GM12801 (cell line): ENCODE measurements around the gene PLA2G6.

Experiments
- TF ChIP-seq, protein P1 (sequence below): IDR thresholded peaks from one replicate; pipeline ENCODE4 v1.5.1; 2011; ENCODE audit warnings: control low read depth; ENCODE audit not compliant: insufficient read length; ENCODE audit errors: extremely low read depth

Gene PLA2G6

GRCh38 chr22:38114484-38115398 is 66.9 kb downstream of the PLA2G6 start:
- TF ChIP-seq, protein P1, sequence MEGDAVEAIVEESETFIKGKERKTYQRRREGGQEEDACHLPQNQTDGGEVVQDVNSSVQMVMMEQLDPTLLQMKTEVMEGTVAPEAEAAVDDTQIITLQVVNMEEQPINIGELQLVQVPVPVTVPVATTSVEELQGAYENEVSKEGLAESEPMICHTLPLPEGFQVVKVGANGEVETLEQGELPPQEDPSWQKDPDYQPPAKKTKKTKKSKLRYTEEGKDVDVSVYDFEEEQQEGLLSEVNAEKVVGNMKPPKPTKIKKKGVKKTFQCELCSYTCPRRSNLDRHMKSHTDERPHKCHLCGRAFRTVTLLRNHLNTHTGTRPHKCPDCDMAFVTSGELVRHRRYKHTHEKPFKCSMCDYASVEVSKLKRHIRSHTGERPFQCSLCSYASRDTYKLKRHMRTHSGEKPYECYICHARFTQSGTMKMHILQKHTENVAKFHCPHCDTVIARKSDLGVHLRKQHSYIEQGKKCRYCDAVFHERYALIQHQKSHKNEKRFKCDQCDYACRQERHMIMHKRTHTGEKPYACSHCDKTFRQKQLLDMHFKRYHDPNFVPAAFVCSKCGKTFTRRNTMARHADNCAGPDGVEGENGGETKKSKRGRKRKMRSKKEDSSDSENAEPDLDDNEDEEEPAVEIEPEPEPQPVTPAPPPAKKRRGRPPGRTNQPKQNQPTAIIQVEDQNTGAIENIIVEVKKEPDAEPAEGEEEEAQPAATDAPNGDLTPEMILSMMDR, result no peak

DNA sequence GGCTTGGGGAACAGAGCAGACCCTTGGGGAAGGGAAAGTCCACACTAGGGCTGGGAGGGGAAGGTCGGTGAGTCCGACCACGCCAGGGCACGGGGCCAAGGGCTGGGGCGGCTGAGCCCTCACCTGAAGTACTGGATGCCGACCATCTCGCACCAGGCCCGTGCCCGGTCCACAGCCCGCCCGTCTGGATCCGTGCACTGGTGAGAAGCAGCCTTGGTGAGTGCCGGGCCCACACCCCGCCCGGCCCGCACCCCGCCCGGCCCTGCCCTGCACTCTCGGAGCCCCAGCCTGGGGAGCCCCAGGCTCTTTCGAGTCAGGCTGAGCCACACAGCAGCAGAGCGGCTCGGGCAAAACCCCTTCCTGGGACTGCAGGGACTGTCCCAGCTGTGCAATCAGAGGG is 69.2 kb downstream of the PLA2G6 start:
- TF ChIP-seq, protein P1, result no peak

DNA sequence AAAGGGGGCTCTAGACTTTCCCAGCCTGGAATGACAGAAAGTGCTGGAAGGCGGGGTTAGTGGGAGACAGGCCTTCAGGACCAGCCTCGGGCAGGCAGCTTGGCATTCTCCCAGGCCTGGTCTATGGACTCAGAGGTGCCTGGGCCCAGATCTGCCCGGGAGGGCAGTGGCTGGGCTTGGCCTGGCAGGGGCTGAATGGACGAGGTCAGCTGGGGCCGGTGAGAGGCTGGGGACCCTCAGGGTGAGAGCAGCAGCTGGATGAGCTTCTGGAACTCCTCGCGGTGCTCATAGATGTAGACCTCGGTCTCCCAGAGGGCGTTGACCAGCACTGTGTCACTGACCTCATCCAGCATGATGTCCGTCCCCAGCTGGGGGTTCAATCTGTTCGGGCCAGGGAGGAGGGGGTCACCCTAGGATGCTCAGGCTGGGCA is 69.7 kb downstream of the PLA2G6 start:
- TF ChIP-seq, protein P1, result no peak

DNA sequence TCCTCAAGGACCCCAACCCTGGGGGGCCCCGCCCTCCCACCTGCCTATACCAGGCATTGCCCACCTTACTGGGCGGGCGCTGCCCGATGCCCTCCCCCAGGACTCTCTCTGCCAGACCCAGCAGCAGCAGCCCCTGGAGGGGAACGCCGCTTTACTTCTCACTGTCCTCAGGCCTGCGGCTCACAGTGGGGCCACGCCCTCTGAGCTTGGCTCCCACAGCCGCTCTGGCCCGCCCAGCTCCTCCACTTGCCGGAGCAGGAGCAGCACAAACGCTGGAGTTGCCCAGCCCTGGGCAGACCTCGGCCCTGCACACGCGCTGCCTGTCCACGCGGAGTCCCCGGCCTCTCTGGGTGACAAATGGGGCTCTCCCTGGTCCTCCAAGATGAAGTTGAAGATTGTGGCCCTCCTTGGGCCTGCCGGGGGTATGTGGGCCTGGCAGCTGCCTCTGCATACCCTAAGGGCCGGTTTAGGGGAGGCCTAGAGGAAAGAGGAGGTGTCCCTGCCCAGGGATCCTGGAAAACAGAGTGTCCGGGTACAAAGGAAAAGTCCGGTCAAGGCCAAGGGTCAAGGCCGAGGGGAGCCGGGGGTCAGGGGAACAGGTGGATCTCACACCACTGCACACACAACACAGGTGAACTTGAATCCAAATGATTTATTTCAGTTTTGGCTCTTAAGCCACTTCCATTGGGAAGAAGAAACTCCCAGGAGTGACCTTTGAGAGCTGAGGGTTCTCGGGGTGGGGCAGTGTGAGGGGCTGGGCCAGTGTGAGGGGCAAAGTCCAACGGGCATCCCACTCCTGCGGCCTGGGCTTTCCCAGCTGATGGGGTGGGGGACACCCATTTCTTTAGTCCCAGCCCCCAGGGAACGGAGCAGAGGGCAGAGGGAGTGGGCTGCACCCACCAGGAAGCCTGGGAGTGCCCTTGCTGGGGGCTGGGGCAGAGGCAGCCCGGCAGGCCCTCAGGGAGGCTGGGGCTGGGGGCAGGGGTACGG is 70.5 kb downstream of the PLA2G6 start:
- TF ChIP-seq, protein P1, result no peak

GRCh38 chr22:38110008-38110862 is 71.4 kb downstream of the PLA2G6 start, which contains the start of gene BAIAP2L2:
Gene BAIAP2L2 (minus strand): TSS chr22:38110684. CDS start chr22:38110525, 159 bp downstream.
- TF ChIP-seq, protein P1, result no peak

DNA sequence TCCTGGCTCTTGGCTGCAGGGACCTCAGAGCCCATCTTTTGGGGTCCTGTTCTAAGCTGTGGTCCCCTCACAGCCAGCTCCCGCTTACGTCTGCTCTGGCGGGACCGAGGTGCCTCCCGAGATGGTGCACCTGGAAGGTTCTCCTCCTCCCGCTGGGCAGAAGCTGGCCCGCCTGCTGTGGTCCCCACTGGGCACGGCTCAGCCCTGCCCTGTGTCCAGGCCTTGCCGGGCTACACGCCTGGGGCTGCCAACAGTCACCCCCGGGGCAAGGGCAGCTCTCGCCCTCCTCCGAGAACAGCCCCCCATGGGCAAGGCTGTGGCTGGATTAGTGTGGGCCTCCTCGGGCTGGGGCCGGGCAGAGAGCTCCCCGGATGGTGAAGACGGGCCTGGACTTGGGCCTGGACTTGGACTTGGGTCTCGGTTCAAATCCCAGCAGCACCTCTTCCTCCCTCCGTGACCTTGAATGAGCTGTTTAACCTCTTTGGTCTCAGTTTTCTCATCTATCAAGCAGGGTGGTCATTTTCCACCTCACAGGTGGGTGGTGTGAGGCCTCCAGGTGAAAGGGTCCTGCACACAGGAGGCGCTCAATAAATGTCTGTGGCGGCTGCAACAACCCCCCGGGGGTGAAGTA is 72.1 kb downstream of the PLA2G6 start:
- TF ChIP-seq, protein P1, result no peak
